Inflammatory macrophage (primary cell): ENCODE data around the gene UFC1.

Source experiments
- DNase-seq, 2 donors: peaks; one replicate each; pipeline ENCODE4 v3.0.0-alpha.2; 2020 to 2022

UFC1 gene

GRCh38 chr1:161195171-161195570 lies 41.4 kb downstream of the UFC1 start:
- peak; percentile 66 to 84 for DNase-seq

GRCh38 chr1:161196111-161196510 lies 42.3 kb downstream of the UFC1 start:
- DNase-seq: no peak

- no peak for DNase-seq
These were observed 43.0 kb downstream of the UFC1 start for GRCh38 chr1:161196521-161197451.

GRCh38 chr1:161197560-161198193 lies 43.9 kb downstream of the UFC1 start:
- no peak for DNase-seq

- no peak for DNase-seq
These were observed 44.6 kb downstream of the UFC1 start for GRCh38 chr1:161198194-161198896.

- no peak for DNase-seq
These were observed 45.2 kb downstream of the UFC1 start, which contains the start of gene ADAMTS4 for GRCh38 chr1:161198897-161199431. TSS of gene ADAMTS4 (minus strand) at chr1:161199054. CDS start at chr1:161198627, 427 bp downstream.

- no peak for DNase-seq
These were observed 45.8 kb downstream of the UFC1 start for GRCh38 chr1:161199506-161200139.

- no peak for DNase-seq
These were observed 46.7 kb downstream of the UFC1 start for GRCh38 chr1:161200421-161200991.

GRCh38 chr1:161200992-161201835 lies 47.4 kb downstream of the UFC1 start:
- peak; percentile 58 to 68 for DNase-seq

GRCh38 chr1:161201836-161202712 lies 48.3 kb downstream of the UFC1 start, which contains the start of gene NDUFS2:
TSS of gene NDUFS2 (plus strand) at chr1:161202367. CDS start at chr1:161202386, 19 bp downstream.
- peak; percentile 98 to 99 for DNase-seq

- no peak for DNase-seq
These were observed 52.8 kb downstream of the UFC1 start for GRCh38 chr1:161206411-161207140.

GRCh38 chr1:161207173-161207572 lies 53.4 kb downstream of the UFC1 start:
- no peak for DNase-seq
